ENCODE results near the gene STRA8. TPM values are rescaled to one million over a fixed set of nuclear protein-coding genes. Genes with fewer than 3 reads are reported as not detected.
A peak's percentile ranks its signal among the peaks of the same experiment; 100 is the strongest.
"Not testable (repeated sequence)": the region's sequence is repeated elsewhere in the genome, so short reads cannot be mapped to it uniquely, and the experiment has no call there.

Gene STRA8
- total RNA-seq, 2 donors from 2014 or later = not detected

GRCh38 chr7:135210888-135211178 is 22.8 kb upstream of the STRA8 start:
- H3K4me3 Mint-ChIP-seq = peak overlapping the region; percentile 92
- ATAC-seq (no peak), DNase-seq (ENCODE audit: low spot score) (no peak)
- H3K27ac Mint-ChIP-seq = peak overlapping the region; percentile 71 to 86
- no peaks in the 10 kb centered on the region for H3K36me3 Mint-ChIP-seq
- no peaks in the 10 kb centered on the region for H3K27me3 Mint-ChIP-seq
- peaks cover 22 to 23% of the 10 kb centered on the region in 2 donors for H3K4me1 Mint-ChIP-seq (ENCODE audit: low read depth in 2 of 2)
- no peaks in the 10 kb centered on the region for H3K9me3 Mint-ChIP-seq

GRCh38 chr7:135211179-135211945 is 22.3 kb upstream of the STRA8 start, which contains the start of gene WDR91:
WDR91 (minus strand) TSS chr7:135211526; CDS start chr7:135211502, 24 bp downstream.
- Mint-ChIP-seq H3K4me1 (ENCODE audit: low read depth in 2 of 2) (peaks cover 20 to 22% of the 10 kb centered on the region in 2 donors), H3K9me3 (no peaks in the 10 kb centered on the region), H3K27ac (peak within 1 kb of the TSS; percentile 71 to 86), H3K4me3 (peak within 1 kb of the TSS; percentile 92), H3K27me3 (no peaks in the 10 kb centered on the region), H3K36me3 (no peaks in the 10 kb centered on the region)
- ATAC-seq = peak; percentile 98 to 99
- peak; percentile 92 for DNase-seq (ENCODE audit: low spot score)

GRCh38 chr7:135211946-135212685 is 21.5 kb upstream of the STRA8 start:
- H3K36me3 Mint-ChIP-seq; ATAC-seq; H3K27me3 Mint-ChIP-seq; DNase-seq (ENCODE audit: low spot score); H3K9me3 Mint-ChIP-seq: not testable (repeated sequence)
- Mint-ChIP-seq H3K4me3 (peak overlapping the region; percentile 92), H3K4me1 (ENCODE audit: low read depth in 2 of 2) (peaks cover 15 to 20% of the 10 kb centered on the region in 2 donors), H3K27ac (peak overlapping the region; percentile 71 to 86)

GRCh38 chr7:135213831-135214230 is 19.8 kb upstream of the STRA8 start:
- Mint-ChIP-seq H3K4me1 (ENCODE audit: low read depth in 2 of 2) (peaks cover 8 to 9% of the 10 kb centered on the region in 2 donors), H3K9me3 (no peaks in the 10 kb centered on the region), H3K27me3 (peaks cover 4 to 8% of the 10 kb centered on the region in 2 donors), H3K4me3 (peak overlapping the region; percentile 19), H3K27ac (no peak overlapping the region), H3K36me3 (no peaks in the 10 kb centered on the region)
- DNase-seq (ENCODE audit: low spot score) = no peak
- ATAC-seq = no peak

GRCh38 chr7:135215180-135215579 is 18.5 kb upstream of the STRA8 start:
- H3K4me1 Mint-ChIP-seq (ENCODE audit: low read depth in 2 of 2) = peaks cover 6% of the 10 kb centered on the region in 2 donors
- no peaks in the 10 kb centered on the region for H3K36me3 Mint-ChIP-seq

GRCh38 chr7:135215698-135216097 is 17.9 kb upstream of the STRA8 start:
- ATAC-seq (no peak), DNase-seq (ENCODE audit: low spot score) (no peak)
- Mint-ChIP-seq H3K36me3 (no peaks in the 10 kb centered on the region), H3K4me3 (no peak overlapping the region), H3K27ac (no peak overlapping the region), H3K4me1 (ENCODE audit: low read depth in 2 of 2) (peaks cover 2% of the 10 kb centered on the region in 2 donors), H3K27me3 (peaks cover 8 to 10% of the 10 kb centered on the region in 2 donors), H3K9me3 (no peaks in the 10 kb centered on the region)

More at GRCh38 chr7:135215180-135215579, 18.5 kb upstream of the STRA8 start:
- no peak overlapping the region for H3K27ac Mint-ChIP-seq
- H3K9me3 Mint-ChIP-seq = no peaks in the 10 kb centered on the region
- H3K27me3 Mint-ChIP-seq = peaks cover 5 to 8% of the 10 kb centered on the region in 2 donors
- H3K4me3 Mint-ChIP-seq = no peak overlapping the region
- DNase-seq (ENCODE audit: low spot score) (no peak), ATAC-seq (no peak)

GRCh38 chr7:135217645-135218509 is 15.8 kb upstream of the STRA8 start:
- DNase-seq (ENCODE audit: low spot score) = no peak
- no peaks in the 10 kb centered on the region for H3K9me3 Mint-ChIP-seq
- no peaks in the 10 kb centered on the region for H3K4me1 Mint-ChIP-seq (ENCODE audit: low read depth in 2 of 2)
- H3K27ac Mint-ChIP-seq = no peak overlapping the region
- ATAC-seq = no peak
- H3K4me3 Mint-ChIP-seq = no peak overlapping the region
- H3K36me3 Mint-ChIP-seq = no peaks in the 10 kb centered on the region
- H3K27me3 Mint-ChIP-seq = peaks cover 10 to 15% of the 10 kb centered on the region in 2 donors

GRCh38 chr7:135224027-135224426 is 9.6 kb upstream of the STRA8 start:
- no peaks in the 10 kb centered on the region for H3K9me3 Mint-ChIP-seq
- no peak overlapping the region for H3K4me3 Mint-ChIP-seq

GRCh38 chr7:135231686-135232085 is 2.0 kb upstream of the STRA8 start:
- no peaks in the 10 kb centered on the region for H3K9me3 Mint-ChIP-seq
- H3K27me3 Mint-ChIP-seq = peaks cover 0 to 5% of the 10 kb centered on the region in 2 donors
- H3K4me3 Mint-ChIP-seq = no peak overlapping the region
- no peak for ATAC-seq
- no peak for DNase-seq (ENCODE audit: low spot score)
- H3K4me1 Mint-ChIP-seq (ENCODE audit: low read depth in 2 of 2) = no peaks in the 10 kb centered on the region
- H3K36me3 Mint-ChIP-seq = no peaks in the 10 kb centered on the region
- H3K27ac Mint-ChIP-seq = no peak overlapping the region

More at GRCh38 chr7:135224027-135224426, 9.6 kb upstream of the STRA8 start:
- Mint-ChIP-seq H3K4me1 (ENCODE audit: low read depth in 2 of 2) (no peaks in the 10 kb centered on the region), H3K27me3 (peaks cover 12 to 16% of the 10 kb centered on the region in 2 donors), H3K27ac (no peak overlapping the region), H3K36me3 (no peaks in the 10 kb centered on the region)
- DNase-seq (ENCODE audit: low spot score) = no peak
- ATAC-seq = no peak

GRCh38 chr7:135232087-135232486 is 1.6 kb upstream of the STRA8 start:
- H3K4me3 Mint-ChIP-seq = no peak overlapping the region
- peaks cover 0 to 8% of the 10 kb centered on the region in 2 donors for H3K27me3 Mint-ChIP-seq
- H3K27ac Mint-ChIP-seq = no peak overlapping the region
- H3K36me3 Mint-ChIP-seq = no peaks in the 10 kb centered on the region
- DNase-seq (ENCODE audit: low spot score) = no peak
- no peak for ATAC-seq
- no peaks in the 10 kb centered on the region for H3K9me3 Mint-ChIP-seq
- H3K4me1 Mint-ChIP-seq (ENCODE audit: low read depth in 2 of 2) = no peaks in the 10 kb centered on the region

- Mint-ChIP-seq H3K4me3 (no peak overlapping the region), H3K9me3 (no peaks in the 10 kb centered on the region), H3K4me1 (ENCODE audit: low read depth in 2 of 2) (no peaks in the 10 kb centered on the region), H3K36me3 (no peaks in the 10 kb centered on the region), H3K27me3 (peaks cover 0 to 8% of the 10 kb centered on the region in 2 donors), H3K27ac (no peak overlapping the region)
- DNase-seq (ENCODE audit: low spot score) (no peak), ATAC-seq (no peak)
Measured at GRCh38 chr7:135232720-135233119, 918 bp upstream of the STRA8 start.

GRCh38 chr7:135234095-135234494 is 457 bp downstream of the STRA8 start:
- H3K27ac Mint-ChIP-seq; H3K9me3 Mint-ChIP-seq; DNase-seq (ENCODE audit: low spot score); ATAC-seq; H3K27me3 Mint-ChIP-seq; H3K4me1 Mint-ChIP-seq (ENCODE audit: low read depth in 2 of 2); H3K4me3 Mint-ChIP-seq; H3K36me3 Mint-ChIP-seq: not testable (repeated sequence)

- Mint-ChIP-seq H3K27ac (no peak overlapping the region), H3K4me3 (no peak overlapping the region), H3K4me1 (ENCODE audit: low read depth in 2 of 2) (no peaks in the 10 kb centered on the region), H3K27me3 (peaks cover 0 to 5% of the 10 kb centered on the region in 2 donors), H3K9me3 (no peaks in the 10 kb centered on the region), H3K36me3 (no peaks in the 10 kb centered on the region)
- ATAC-seq (no peak), DNase-seq (ENCODE audit: low spot score) (no peak)
Measured at GRCh38 chr7:135234727-135235126, 1.1 kb downstream of the STRA8 start.
